Stimulated activated effector memory CD8-positive, alpha-beta T cell treated with anti-CD3 and anti-CD28 coated beads, Interleukin-12 subunit alpha, Interleukin-12 subunit beta, amount 100 ng/mL, for 72 hours (primary cell): Measurements from ENCODE around the gene DNASE1.
"Not testable (repeated sequence)": the region's sequence is repeated elsewhere in the genome, so short reads cannot be mapped to it uniquely, and the experiment has no call there.

ENCODE experiments used
- ATAC-seq: fragments of 150-1000 bp; cut with Tn5 transposase; 2 replicates; pipeline ENCODE4 v1.10.0; 2021
- DNase-seq, 2 donors: peaks; one replicate each; pipeline ENCODE4 v3.0.0; 2021 to 2022; ENCODE audit warnings: low spot score in 2 of 2
- H3K27ac Mint-ChIP-seq: one replicate; pipeline ENCODE4 v1.8.0; 2022; ENCODE audit warnings: mild to moderate bottlenecking, mixed read lengths
- H3K36me3 Mint-ChIP-seq: one replicate; pipeline ENCODE4 v1.8.0; 2022; ENCODE audit warnings: mild to moderate bottlenecking, mixed read lengths
- H3K4me1 Mint-ChIP-seq: one replicate; pipeline ENCODE4 v1.8.0; 2022; ENCODE audit warnings: mixed read lengths
- H3K4me3 Mint-ChIP-seq: one replicate; pipeline ENCODE4 v1.8.0; 2022; ENCODE audit warnings: mild to moderate bottlenecking, mixed read lengths
- H3K9me3 Mint-ChIP-seq: one replicate; pipeline ENCODE4 v1.8.0; 2022; ENCODE audit warnings: mixed read lengths

Gene DNASE1

GRCh38 chr16:3651461-3652372 lies 2.8 kb upstream of the DNASE1 start:
- H3K9me3 Mint-ChIP-seq: no peaks in the 10 kb centered on the region
- no peak overlapping the region for H3K4me3 Mint-ChIP-seq
- ATAC-seq (no peak), DNase-seq (no peak)
- peak overlapping the region; percentile 37 for H3K27ac Mint-ChIP-seq
- peaks cover 6% of the 10 kb centered on the region for H3K4me1 Mint-ChIP-seq
- H3K36me3 Mint-ChIP-seq: peaks cover 48% of the 10 kb centered on the region

- DNase-seq: no peak
- ATAC-seq: no peak
- peaks cover 6% of the 10 kb centered on the region for H3K4me1 Mint-ChIP-seq
- H3K4me3 Mint-ChIP-seq: no peak overlapping the region
- H3K9me3 Mint-ChIP-seq: no peaks in the 10 kb centered on the region
- peak overlapping the region; percentile 32 for H3K27ac Mint-ChIP-seq
- peaks cover 56% of the 10 kb centered on the region for H3K36me3 Mint-ChIP-seq
Measured at GRCh38 chr16:3652373-3653195, 1.9 kb upstream of the DNASE1 start.

GRCh38 chr16:3655030-3655395 lies 522 bp downstream of the DNASE1 start:
- peak overlapping the region; percentile 69 for H3K27ac Mint-ChIP-seq
- no peaks in the 10 kb centered on the region for H3K9me3 Mint-ChIP-seq
- H3K4me1 Mint-ChIP-seq: peaks cover 12% of the 10 kb centered on the region
- ATAC-seq (no peak), DNase-seq (no peak)
- H3K4me3 Mint-ChIP-seq: no peak overlapping the region
- peaks cover 81% of the 10 kb centered on the region for H3K36me3 Mint-ChIP-seq

- no peak for ATAC-seq
- Mint-ChIP-seq H3K9me3 (no peaks in the 10 kb centered on the region), H3K36me3 (peaks cover 86% of the 10 kb centered on the region), H3K4me1 (peaks cover 12% of the 10 kb centered on the region), H3K4me3 (no peak overlapping the region), H3K27ac (peak overlapping the region; percentile 69)
- no peak for DNase-seq
Measured at GRCh38 chr16:3655396-3656159, 1.1 kb downstream of the DNASE1 start.

- not testable (repeated sequence) for H3K27ac Mint-ChIP-seq, DNase-seq, ATAC-seq, H3K9me3 Mint-ChIP-seq, H3K4me3 Mint-ChIP-seq
- Mint-ChIP-seq H3K4me1 (peaks cover 12% of the 10 kb centered on the region), H3K36me3 (peaks cover 87% of the 10 kb centered on the region)
Measured at GRCh38 chr16:3656160-3656490, 1.6 kb downstream of the DNASE1 start.

GRCh38 chr16:3656491-3657468 lies 2.3 kb downstream of the DNASE1 start:
- Mint-ChIP-seq H3K4me1 (peaks cover 12% of the 10 kb centered on the region), H3K9me3 (no peaks in the 10 kb centered on the region), H3K4me3 (no peak overlapping the region), H3K36me3 (peaks cover 90% of the 10 kb centered on the region), H3K27ac (no peak overlapping the region)
- DNase-seq (no peak), ATAC-seq (no peak)

- no peak for DNase-seq
- Mint-ChIP-seq H3K36me3 (peaks cover 89% of the 10 kb centered on the region), H3K4me3 (no peak overlapping the region), H3K4me1 (peaks cover 8% of the 10 kb centered on the region), H3K27ac (peak overlapping the region; percentile 54), H3K9me3 (no peaks in the 10 kb centered on the region)
- no peak for ATAC-seq
Measured at GRCh38 chr16:3659251-3659650, 4.8 kb downstream of the DNASE1 start.

GRCh38 chr16:3661311-3661710 lies 6.8 kb downstream of the DNASE1 start:
- no peak for ATAC-seq
- H3K4me3 Mint-ChIP-seq: no peak overlapping the region
- peak overlapping the region; percentile 29 for H3K27ac Mint-ChIP-seq
- peaks cover 88% of the 10 kb centered on the region for H3K36me3 Mint-ChIP-seq
- H3K4me1 Mint-ChIP-seq: peaks cover 17% of the 10 kb centered on the region
- DNase-seq: no peak
- H3K9me3 Mint-ChIP-seq: no peaks in the 10 kb centered on the region

GRCh38 chr16:3661922-3662321 lies 7.4 kb downstream of the DNASE1 start:
- ATAC-seq (no peak), DNase-seq (no peak)
- H3K27ac Mint-ChIP-seq: no peak overlapping the region
- peaks cover 19% of the 10 kb centered on the region for H3K4me1 Mint-ChIP-seq
- no peak overlapping the region for H3K4me3 Mint-ChIP-seq
- no peaks in the 10 kb centered on the region for H3K9me3 Mint-ChIP-seq
- peaks cover 91% of the 10 kb centered on the region for H3K36me3 Mint-ChIP-seq

- Mint-ChIP-seq H3K27ac (peak overlapping the region; percentile 64), H3K9me3 (no peaks in the 10 kb centered on the region), H3K4me1 (peaks cover 22% of the 10 kb centered on the region), H3K4me3 (no peak overlapping the region), H3K36me3 (peaks cover 90% of the 10 kb centered on the region)
- no peak for ATAC-seq
- DNase-seq: no peak
Measured at GRCh38 chr16:3662601-3663000, 8.1 kb downstream of the DNASE1 start.

GRCh38 chr16:3664187-3664896 lies 9.9 kb downstream of the DNASE1 start:
- H3K27ac Mint-ChIP-seq: peak overlapping the region; percentile 90
- DNase-seq (no peak), ATAC-seq (no peak)
- no peak overlapping the region for H3K4me3 Mint-ChIP-seq
- peaks cover 90% of the 10 kb centered on the region for H3K36me3 Mint-ChIP-seq
- H3K4me1 Mint-ChIP-seq: peaks cover 17% of the 10 kb centered on the region
- no peaks in the 10 kb centered on the region for H3K9me3 Mint-ChIP-seq

GRCh38 chr16:3665508-3665907 lies 11.0 kb downstream of the DNASE1 start:
- Mint-ChIP-seq H3K4me3 (no peak overlapping the region), H3K9me3 (no peaks in the 10 kb centered on the region), H3K36me3 (peaks cover 88% of the 10 kb centered on the region), H3K4me1 (peaks cover 23% of the 10 kb centered on the region), H3K27ac (peak overlapping the region; percentile 90)
- DNase-seq: no peak
- peak; percentile 75 for ATAC-seq

- DNase-seq: no peak
- peaks cover 29% of the 10 kb centered on the region for H3K4me1 Mint-ChIP-seq
- no peaks in the 10 kb centered on the region for H3K9me3 Mint-ChIP-seq
- H3K27ac Mint-ChIP-seq: peak overlapping the region; percentile 54
- ATAC-seq: no peak
- peaks cover 88% of the 10 kb centered on the region for H3K36me3 Mint-ChIP-seq
- H3K4me3 Mint-ChIP-seq: no peak overlapping the region
Measured at GRCh38 chr16:3668626-3669025, 14.1 kb downstream of the DNASE1 start.

- peaks cover 87% of the 10 kb centered on the region for H3K36me3 Mint-ChIP-seq
- H3K4me3 Mint-ChIP-seq: no peak overlapping the region
Measured at GRCh38 chr16:3669082-3669481, 14.6 kb downstream of the DNASE1 start.

More at GRCh38 chr16:3669082-3669481, 14.6 kb downstream of the DNASE1 start:
- ATAC-seq (no peak), DNase-seq (no peak)
- peak overlapping the region; percentile 54 for H3K27ac Mint-ChIP-seq
- peaks cover 29% of the 10 kb centered on the region for H3K4me1 Mint-ChIP-seq
- H3K9me3 Mint-ChIP-seq: no peaks in the 10 kb centered on the region
